GM12878 (cell line): ENCODE results near the gene PLB1. TPM values are rescaled to one million over a fixed set of nuclear protein-coding genes. Genes with fewer than 3 reads are reported as not detected.

ENCODE experiments used
- ATAC-seq: fragments of 200-7000 bp; cut with Tn5 transposase; 3 replicates; pipeline ENCODE4 v1.9.1; 2020; ENCODE audit warnings: mild to moderate bottlenecking, moderate library complexity
- BruUV-seq: library from RNA; stranded (reverse); fragments of 400-500 nt; replicated peaks from 2 replicates; lab custom pipeline; 2021; lab: Mats Ljungman, UMichigan
- CTCF ChIA-PET: fragments of 300-600 bp; sonication (Branson Sonifier 250); formaldehyde crosslinking; extraction: SDS; loops from one replicate; lab custom pipeline; 2021; ENCODE audit warnings: inconsistent platforms; lab: Yijun Ruan, JAX
- POLR2A ChIA-PET: fragments of 350-600 bp; formaldehyde crosslinking; extraction: SDS; loops from one replicate; lab custom pipeline; 2021; ENCODE audit warnings: inconsistent platforms; lab: Charles Lee
- RAD21 ChIA-PET: fragments of 300-600 bp; sonication (Branson Sonifier 250); formaldehyde crosslinking; loops from one replicate; lab custom pipeline; 2023; ENCODE audit warnings: antibody characterized with exemption; ENCODE audit not compliant: unreplicated experiment; lab: Charles Lee
- SMC1A ChIA-PET: fragments of 300-600 bp; sonication (Branson Sonifier 250); formaldehyde crosslinking; loops from one replicate; lab custom pipeline; 2023; ENCODE audit not compliant: unreplicated experiment, uncharacterized antibody; lab: Charles Lee
- DNase-seq: peaks from one replicate; pipeline ENCODE4 v3.0.0-alpha.2; 2011; ENCODE audit warnings: low read depth, low spot score
- FAIRE-seq: peaks from 3 replicates; lab custom pipeline; 2011; peaks lifted over from hg19 to GRCh38; lab: Jason Lieb, UNC
- H2AFZ ChIP-seq: 2 replicates; pipeline ENCODE4 v1.6.0; 2011; ENCODE audit warnings: low read depth, low read length, control low read depth; ENCODE audit not compliant: control insufficient read depth
- H3K27ac ChIP-seq: 2 replicates; pipeline ENCODE4 v1.5.1; 2011; ENCODE audit warnings: control low read depth; ENCODE audit not compliant: control insufficient read depth, insufficient read depth
- H3K27me3 ChIP-seq, 2 experiments: replicated peaks in 1 of 2; 2 replicates each; pipeline versions ENCODE4 v1.6.0 to v1.6.1; 2011; ENCODE audit warnings: low read length in 1 of 2; ENCODE audit not compliant: control insufficient read depth in 2 of 2, insufficient read depth in 2 of 2
- H3K36me3 ChIP-seq, 2 experiments: 2 replicates each; pipeline ENCODE4 v1.5.1; 2011; ENCODE audit warnings: low read length in 1 of 2; ENCODE audit not compliant: control insufficient read depth in 2 of 2, insufficient read depth in 2 of 2
- H3K4me1 ChIP-seq: 2 replicates; pipeline ENCODE4 v1.6.1; 2011; ENCODE audit warnings: mild to moderate bottlenecking, low read length, moderate library complexity, mixed read lengths; ENCODE audit not compliant: control insufficient read depth, insufficient read depth
- H3K4me2 ChIP-seq: 2 replicates; pipeline ENCODE4 v1.6.0; 2011; ENCODE audit warnings: control low read depth; ENCODE audit not compliant: control insufficient read depth, insufficient read depth
- H3K4me3 ChIP-seq: fragments of 200-600 bp; sonication (generic); 2 replicates; pipeline ENCODE4 v1.5.1; 2016
- H3K79me2 ChIP-seq: 2 replicates; pipeline ENCODE4 v1.6.0; 2011; ENCODE audit warnings: low read length; ENCODE audit not compliant: control insufficient read depth, insufficient read depth
- H3K9ac ChIP-seq: 2 replicates; pipeline ENCODE4 v1.8.0; 2011; ENCODE audit warnings: low read length, control low read depth, mixed read lengths; ENCODE audit not compliant: control insufficient read depth, insufficient read depth
- H3K9me3 ChIP-seq: replicated peaks from 3 replicates; pipeline ENCODE4 v1.5.1; 2011; ENCODE audit warnings: mild to moderate bottlenecking, low read length; ENCODE audit not compliant: control insufficient read depth, insufficient read depth
- H4K20me1 ChIP-seq: 2 replicates; pipeline ENCODE4 v1.6.0; 2011; ENCODE audit not compliant: control insufficient read depth, insufficient read depth
- BHLHE40 ChIP-seq, 2 experiments: fragments of 450-650 bp in 1 of 2; IDR thresholded peaks; 2 replicates each; pipeline ENCODE4 v1.6.1; 2011 to 2017; ENCODE audit warnings: low read depth in 2 of 2, borderline replicate concordance in 1 of 2, improper control_type of control experiment in 1 of 2, low read length in 1 of 2, mild to moderate bottlenecking in 1 of 2
- CEBPZ ChIP-seq: fragments of 150-350 bp; IDR thresholded peaks from 2 replicates; pipeline ENCODE4 v1.6.1; 2016; ENCODE audit warnings: low read depth, low read length
- CTCF ChIP-seq, 3 experiments: IDR thresholded peaks in 2 of 3; conservative IDR thresholded peaks in 1 of 3; 2 replicates each; pipeline ENCODE4 v1.5.1; 2011; ENCODE audit warnings: low read depth in 3 of 3, low read length in 3 of 3, mild to moderate bottlenecking in 3 of 3, control low read depth in 2 of 3, moderate library complexity in 2 of 3, inconsistent platforms in 1 of 3, mixed read lengths in 1 of 3; ENCODE audit not compliant: control insufficient read depth in 2 of 3, insufficient read depth in 1 of 3; ENCODE audit errors: extremely low read depth in 1 of 3
- IRF3 ChIP-seq: fragments of 450-650 bp; IDR thresholded peaks from 2 replicates; pipeline ENCODE4 v1.6.1; 2014; ENCODE audit warnings: mild to moderate bottlenecking
- RB1 ChIP-seq: fragments of 450-650 bp; formaldehyde crosslinking; IDR thresholded peaks from 2 replicates; pipeline ENCODE4 v1.6.1; 2017; ENCODE audit warnings: mild to moderate bottlenecking, borderline replicate concordance
- RCOR1 ChIP-seq: conservative IDR thresholded peaks from 2 replicates; pipeline ENCODE4 v1.6.1; 2012; ENCODE audit warnings: low read depth, low read length, improper control_type of control experiment
- SIN3A ChIP-seq: IDR thresholded peaks from 2 replicates; pipeline ENCODE4 v1.6.1; 2012; ENCODE audit warnings: low read depth, low read length, improper control_type of control experiment
- SKIL ChIP-seq: fragments of 450-650 bp; IDR thresholded peaks from 2 replicates; pipeline ENCODE4 v1.6.1; 2017; ENCODE audit warnings: mild to moderate bottlenecking, low read depth, inconsistent platforms; ENCODE audit not compliant: poor library complexity, severe bottlenecking
- YY1 ChIP-seq: IDR thresholded peaks from 2 replicates; pipeline ENCODE4 v1.6.1; 2011; ENCODE audit warnings: low read depth, mild to moderate bottlenecking, low read length
- ZBTB40 ChIP-seq: fragments of 450-650 bp; IDR thresholded peaks from 2 replicates; pipeline ENCODE4 v1.6.1; 2016; ENCODE audit warnings: mild to moderate bottlenecking, moderate library complexity, borderline replicate concordance
- WGBS: methylation state at CpG from one replicate; pipeline ENCODE4 v1.1.6; 2016; ENCODE audit warnings: low lambda C conversion rate; ENCODE audit not compliant: insufficient replicate concordance, insufficient coverage; ENCODE audit errors: missing lambda C conversion rate; 5-methylcytosine and 5-hydroxymethylcytosine counted together
- in situ Hi-C: fragments of 300-500 bp; cut with MboI; formaldehyde crosslinking; loops from 9 replicates; pipeline ENCODE4 v1.14.3; 2018; ENCODE audit warnings: mixed read lengths
- intact Hi-C: fragments of 100-400 bp; cut with micrococcal nuclease; formaldehyde crosslinking; loops from one replicate; pipeline ENCODE4 v1.14.2; 2022; ENCODE audit not compliant: unreplicated experiment
- polyA plus RNA-seq, 11 experiments: library from polyadenylated mRNA; depleted of rRNA in 4 of 11; unstranded in 6 of 11; stranded (reverse) in 5 of 11; fragments of >200 nt; fragmentation: Nextera tagmentation in 4 of 11; fragmentation: Illumina TruSeq in 1 of 11; extraction: Ambion mirVana in 4 of 11; extraction: Trizol in 1 of 11; gene quantifications; 1 replicate in 1 of 11; 2 replicates in 10 of 11; pipeline versions ENCODE4 v1.2.1 to v1.2.3, GENCODE V29; 2011 to 2016; ENCODE audit warnings: inconsistent platforms in 2 of 11, missing spikeins in 2 of 11, low read depth in 1 of 11
- total RNA-seq, 4 experiments: library from RNA; depleted of rRNA in 3 of 4; stranded (reverse); fragments of >200 nt in 3 of 4; fragmentation: Illumina TruSeq in 1 of 4; extraction: Trizol in 1 of 4; gene quantifications; 2 replicates each; pipeline versions ENCODE4 v1.2.1 to v1.2.3, GENCODE V29; 2013 to 2021

PLB1 gene
- total and polyA plus RNA-seq, 10 of the 15 experiments (the other 5 are each of a cell fraction or from before 2014, with no cell fraction given) = 0.03 to 0.49 (median 0.28) TPM

GRCh38 chr2:28640908-28641300, 145.0 kb downstream of the PLB1 start:
- in situ Hi-C loops = no loop called here
- FAIRE-seq (no peak), ATAC-seq (no peak), DNase-seq (no peak)
- no peaks in the 10 kb centered on the region for H3K36me3 ChIP-seq
- CTCF ChIA-PET = no interaction called here
- no peaks in the 10 kb centered on the region for H4K20me1 ChIP-seq
- no peak overlapping the region for H3K4me2 ChIP-seq
- RAD21 ChIA-PET = no interaction called here
- H3K9ac ChIP-seq = no peak overlapping the region
- no peak overlapping the region for H3K4me3 ChIP-seq
- H3K4me1 ChIP-seq = no peaks in the 10 kb centered on the region
- POLR2A ChIA-PET = no interaction called here
- no peaks in the 10 kb centered on the region for H3K79me2 ChIP-seq
- BruUV-seq = no TSS peak
- WGBS = 61% methylated on average over 13 of the region's 13 CpGs
- intact Hi-C loops = no loop called here
- H3K9me3 ChIP-seq = no peaks in the 10 kb centered on the region
- no peaks in the 10 kb centered on the region; a peak in 1 of 4 replicates for H3K27me3 ChIP-seq
- no peak overlapping the region for H3K27ac ChIP-seq
- no peak overlapping the region for H2AFZ ChIP-seq
- SMC1A ChIA-PET = no interaction called here
- TF ChIP-seq RCOR1 = no peak
- no peak for TF ChIP-seq BHLHE40 (IDR thresholded peaks at IDR 0.05; ENCODE audit: borderline replicate concordance in 1 of 2, low read depth in 2 of 2, low read length in 1 of 2)
- TF ChIP-seq RB1 = no peak
- no peak for TF ChIP-seq SIN3A
- no peak for TF ChIP-seq ZBTB40
- no peak for TF ChIP-seq CEBPZ
- no peak for TF ChIP-seq IRF3
- TF ChIP-seq CTCF (IDR thresholded peaks at IDR 0.05 in 2 of 3, conservative IDR thresholded peaks at IDR 0.05 in 1 of 3; ENCODE audit: control insufficient read depth in 2 of 3, extremely low read depth in 1 of 3, insufficient read depth in 1 of 3, low read depth in 3 of 3, low read length in 3 of 3) = no peak
- no peak for TF ChIP-seq YY1
- TF ChIP-seq SKIL = no peak
